ENCODE measurements around the gene MB21D2.

MB21D2 gene

GRCh38 chr3:192907784-192908183 lies 9.9 kb downstream of the MB21D2 start:
- Histone ChIP-seq H3K4me2 (ENCODE audit: low read length) (no peak overlapping the region), H3K27me3 (ENCODE audit: insufficient read depth, low read length) (peaks cover 10% of the 10 kb centered on the region; the same call in 1 of the 2 replicates), H3K36me3 (ENCODE audit: insufficient read depth, low read length) (no peaks in the 10 kb centered on the region), H3K4me1 (ENCODE audit: insufficient read depth, low read length, severe bottlenecking) (no peaks in the 10 kb centered on the region), H3K9ac (ENCODE audit: low read length) (no peak overlapping the region), H3K9me2 (ENCODE audit: low read depth, low read length) (no peaks in the 10 kb centered on the region), H4K20me1 (ENCODE audit: insufficient read depth, low read length) (no peaks in the 10 kb centered on the region), H3K79me2 (ENCODE audit: insufficient read depth, low read length) (no peaks in the 10 kb centered on the region), H3K27ac (ENCODE audit: low read depth, low read length, poor library complexity, severe bottlenecking) (no peak overlapping the region), H3F3A (ENCODE audit: insufficient read depth, low read length) (no peaks in the 10 kb centered on the region), H3K4me3 (ENCODE audit: low read depth, low read length, poor library complexity, severe bottlenecking) (no peak overlapping the region), H2AFZ (ENCODE audit: low read length) (no peak overlapping the region), H3K9me3 (ENCODE audit: low read length) (peaks cover 7% of the 10 kb centered on the region; the same call in 1 of the 2 replicates)
- TF ChIP-seq CTCF (IDR thresholded peaks at IDR 0.05; ENCODE audit: low read length) (no peak), EZH2 (IDR thresholded peaks at IDR 0.05; ENCODE audit: borderline replicate concordance, low read length) (no peak)

DNA sequence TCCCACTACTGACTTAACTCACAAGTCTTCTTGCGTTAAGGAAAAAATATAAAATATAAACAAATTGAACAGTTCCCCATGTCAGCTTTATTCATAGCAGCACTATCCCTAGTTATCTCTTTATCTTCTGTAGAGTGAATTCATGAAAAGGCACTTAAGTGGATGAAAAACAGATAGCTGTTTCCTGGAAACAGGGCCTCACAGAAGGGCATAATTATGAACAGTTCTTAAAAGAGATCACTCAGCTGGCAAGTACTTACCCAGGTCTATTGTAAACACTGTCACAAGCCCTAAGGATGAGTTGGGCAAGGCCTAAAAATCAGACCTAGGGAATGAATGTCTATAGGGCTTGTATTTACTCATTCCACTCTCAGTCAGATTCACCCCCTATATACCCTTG lies 10.7 kb downstream of the MB21D2 start:
- Histone ChIP-seq H3K27ac (ENCODE audit: low read depth, low read length, poor library complexity, severe bottlenecking) (no peak overlapping the region), H3K4me2 (ENCODE audit: low read length) (no peak overlapping the region), H3F3A (ENCODE audit: insufficient read depth, low read length) (no peaks in the 10 kb centered on the region), H3K9me3 (ENCODE audit: low read length) (peaks cover 7% of the 10 kb centered on the region; the same call in 1 of the 2 replicates), H3K4me1 (ENCODE audit: insufficient read depth, low read length, severe bottlenecking) (no peaks in the 10 kb centered on the region), H3K9ac (ENCODE audit: low read length) (no peak overlapping the region), H3K4me3 (ENCODE audit: low read depth, low read length, poor library complexity, severe bottlenecking) (no peak overlapping the region), H3K9me2 (ENCODE audit: low read depth, low read length) (no peaks in the 10 kb centered on the region), H3K79me2 (ENCODE audit: insufficient read depth, low read length) (no peaks in the 10 kb centered on the region), H3K27me3 (ENCODE audit: insufficient read depth, low read length) (peaks cover 10% of the 10 kb centered on the region; the same call in 1 of the 2 replicates), H4K20me1 (ENCODE audit: insufficient read depth, low read length) (no peaks in the 10 kb centered on the region), H2AFZ (ENCODE audit: low read length) (no peak overlapping the region), H3K36me3 (ENCODE audit: insufficient read depth, low read length) (no peaks in the 10 kb centered on the region)
- no peak for TF ChIP-seq EZH2 (IDR thresholded peaks at IDR 0.05; ENCODE audit: borderline replicate concordance, low read length)
- TF ChIP-seq CTCF (IDR thresholded peaks at IDR 0.05; ENCODE audit: low read length), result no peak

GRCh38 chr3:192905980-192906678 lies 11.5 kb downstream of the MB21D2 start:
- Histone ChIP-seq H3K9me3 (ENCODE audit: low read length) (peaks cover 7% of the 10 kb centered on the region; the same call in 1 of the 2 replicates), H3K9me2 (ENCODE audit: low read depth, low read length) (no peaks in the 10 kb centered on the region), H2AFZ (ENCODE audit: low read length) (no peak overlapping the region), H3K36me3 (ENCODE audit: insufficient read depth, low read length) (no peaks in the 10 kb centered on the region), H3K4me1 (ENCODE audit: insufficient read depth, low read length, severe bottlenecking) (no peaks in the 10 kb centered on the region), H4K20me1 (ENCODE audit: insufficient read depth, low read length) (no peaks in the 10 kb centered on the region), H3F3A (ENCODE audit: insufficient read depth, low read length) (no peaks in the 10 kb centered on the region), H3K27me3 (ENCODE audit: insufficient read depth, low read length) (peaks cover 10% of the 10 kb centered on the region; the same call in 1 of the 2 replicates), H3K4me2 (ENCODE audit: low read length) (no peak overlapping the region), H3K79me2 (ENCODE audit: insufficient read depth, low read length) (no peaks in the 10 kb centered on the region), H3K9ac (ENCODE audit: low read length) (no peak overlapping the region), H3K4me3 (ENCODE audit: low read depth, low read length, poor library complexity, severe bottlenecking) (no peak overlapping the region), H3K27ac (ENCODE audit: low read depth, low read length, poor library complexity, severe bottlenecking) (no peak overlapping the region)
- no peak for TF ChIP-seq EZH2 (IDR thresholded peaks at IDR 0.05; ENCODE audit: borderline replicate concordance, low read length)
- no peak for TF ChIP-seq CTCF (IDR thresholded peaks at IDR 0.05; ENCODE audit: low read length)

Data from OCI-LY1 (cell line).